OCI-LY7 (cell line): Measurements from ENCODE around the gene ANKRD10. TPM values are rescaled to one million over a fixed set of nuclear protein-coding genes. Genes with fewer than 3 reads are reported as not detected.

Source experiments
- BruUV-seq: library from RNA; stranded (reverse); fragments of 400-500 nt; replicated peaks from 2 replicates; lab custom pipeline; 2021; lab: Mats Ljungman, UMichigan
- CTCF ChIA-PET: fragments of 300-600 bp; sonication (Branson Sonifier 250); formaldehyde crosslinking; loops from one replicate; lab custom pipeline; 2022; ENCODE audit warnings: antibody characterized with exemption; ENCODE audit not compliant: unreplicated experiment; lab: Charles Lee
- POLR2A ChIA-PET: fragments of 300-600 bp; sonication (Branson Sonifier 250); formaldehyde crosslinking; loops from one replicate; lab custom pipeline; 2022; ENCODE audit warnings: antibody characterized with exemption; lab: Charles Lee
- DNase-seq: peaks from one replicate; pipeline ENCODE4 v3.0.0-alpha.2; 2015; ENCODE audit warnings: low spot score
- H2AFZ ChIP-seq: fragments of 200-600 bp; sonication (generic), shearing (Covaris generic); 2 replicates; pipeline ENCODE4 v1.6.1; 2014; ENCODE audit warnings: mild to moderate bottlenecking, antibody characterized with exemption, low read length, moderate library complexity
- H3K27ac ChIP-seq: fragments of 200-600 bp; sonication (generic); 2 replicates; pipeline ENCODE4 v1.5.1; 2014; ENCODE audit warnings: mixed run types, low read depth, mild to moderate bottlenecking, moderate library complexity, low read length, inconsistent platforms; ENCODE audit not compliant: poor library complexity, severe bottlenecking
- H3K36me3 ChIP-seq: fragments of 200-600 bp; sonication (generic); 2 replicates; pipeline ENCODE4 v1.6.1; 2014; ENCODE audit warnings: mild to moderate bottlenecking, antibody characterized with exemption, low read length, moderate library complexity, mixed read lengths; ENCODE audit not compliant: insufficient read depth
- H3K4me1 ChIP-seq: fragments of 200-600 bp; sonication (generic); 2 replicates; pipeline ENCODE4 v1.5.1; 2014; ENCODE audit warnings: mild to moderate bottlenecking, low read length; ENCODE audit not compliant: insufficient read depth, poor library complexity, severe bottlenecking
- H3K4me2 ChIP-seq: fragments of 200-600 bp; sonication (generic); 2 replicates; pipeline ENCODE4 v1.6.1; 2014; ENCODE audit warnings: mild to moderate bottlenecking, low read length
- H3K4me3 ChIP-seq: fragments of 200-600 bp; sonication (generic); 2 replicates; pipeline ENCODE4 v1.5.1; 2014; ENCODE audit warnings: mild to moderate bottlenecking, low read depth, low read length; ENCODE audit not compliant: poor library complexity, severe bottlenecking
- H3K79me2 ChIP-seq: fragments of 200-600 bp; sonication (generic); 2 replicates; pipeline ENCODE4 v1.6.1; 2016; ENCODE audit warnings: low read depth, mild to moderate bottlenecking, low read length, moderate library complexity, mixed read lengths; ENCODE audit not compliant: insufficient read depth
- H3K9me2 ChIP-seq: fragments of 200-600 bp; sonication (generic); 2 replicates; pipeline ENCODE4 v1.6.1; 2016; ENCODE audit warnings: mild to moderate bottlenecking, low read length, mixed read lengths; ENCODE audit not compliant: insufficient read depth
- H3K9me3 ChIP-seq: fragments of 200-600 bp; sonication (generic); 2 replicates; pipeline ENCODE4 v1.6.1; 2014; ENCODE audit warnings: mild to moderate bottlenecking, mixed run types, low read length, mixed read lengths
- H4K20me1 ChIP-seq: fragments of 200-600 bp; sonication (generic); 2 replicates; pipeline ENCODE4 v1.6.1; 2014; ENCODE audit warnings: mild to moderate bottlenecking, antibody characterized with exemption, low read length, moderate library complexity, mixed read lengths; ENCODE audit not compliant: insufficient read depth
- CTCF ChIP-seq: fragments of 200-600 bp; sonication (generic); conservative IDR thresholded peaks from 2 replicates; pipeline ENCODE4 v1.5.1; 2014; ENCODE audit warnings: mild to moderate bottlenecking, antibody characterized with exemption, low read length, moderate library complexity, mixed read lengths
- EZH2phosphoT487 ChIP-seq: fragments of 200-600 bp; sonication (generic); IDR thresholded peaks from 2 replicates; pipeline ENCODE4 v1.6.1; 2018; ENCODE audit warnings: low read depth, borderline replicate concordance, mild to moderate bottlenecking, mixed run types, antibody characterized with exemption, low read length, moderate library complexity, mixed read lengths
- intact Hi-C: fragments of 100-400 bp; cut with micrococcal nuclease; formaldehyde crosslinking; loops from one replicate; pipeline ENCODE4 v1.10.0; 2022; ENCODE audit not compliant: unreplicated experiment
- total RNA-seq, 2 experiments: library from RNA; depleted of rRNA in 1 of 2; stranded (reverse); fragments of >200 nt in 1 of 2; shearing (Covaris generic) in 1 of 2; gene quantifications; 2 replicates each; pipeline ENCODE4 v1.2.3, GENCODE V29; 2014 to 2022

Gene ANKRD10
- total RNA-seq, 2 experiments from 2014 or later, result 82.8 to 86.0 TPM

GRCh38 chr13:110869805-110870706, 44.8 kb downstream of the ANKRD10 start:
- no peak for DNase-seq
- no TSS peak for BruUV-seq

GRCh38 chr13:110869231-110869804, 45.6 kb downstream of the ANKRD10 start:
- no peak overlapping the region for H3K27ac ChIP-seq
- no peak overlapping the region for H3K4me2 ChIP-seq
- H3K36me3 ChIP-seq, result no peaks in the 10 kb centered on the region
- POLR2A ChIA-PET, result no interaction called here
- TF ChIP-seq EZH2phosphoT487 (no peak), CTCF (no peak)
- H3K9me2 ChIP-seq, result no peaks in the 10 kb centered on the region
- H3K4me3 ChIP-seq, result no peak overlapping the region
- no peaks in the 10 kb centered on the region for H3K9me3 ChIP-seq
- CTCF ChIA-PET, result no interaction called here
- intact Hi-C loops, result no loop called here
- no peaks in the 10 kb centered on the region for H3K4me1 ChIP-seq
- no peaks in the 10 kb centered on the region for H3K79me2 ChIP-seq
- no peak overlapping the region for H2AFZ ChIP-seq
- BruUV-seq, result no TSS peak
- H4K20me1 ChIP-seq, result no peaks in the 10 kb centered on the region
- no peak for DNase-seq

More at GRCh38 chr13:110869805-110870706, 44.8 kb downstream of the ANKRD10 start:
- intact Hi-C loops, result no loop called here
- H2AFZ ChIP-seq, result no peak overlapping the region
- H3K4me1 ChIP-seq, result peaks cover 2% of the 10 kb centered on the region
- no peak overlapping the region for H3K27ac ChIP-seq
- no peaks in the 10 kb centered on the region for H3K36me3 ChIP-seq
- CTCF ChIA-PET, result no interaction called here
- no peak overlapping the region for H3K4me3 ChIP-seq
- POLR2A ChIA-PET, result no interaction called here
- no peak for TF ChIP-seq EZH2phosphoT487
- no peak for TF ChIP-seq CTCF
- H4K20me1 ChIP-seq, result no peaks in the 10 kb centered on the region
- no peaks in the 10 kb centered on the region for H3K9me3 ChIP-seq
- no peak overlapping the region for H3K4me2 ChIP-seq
- H3K9me2 ChIP-seq, result no peaks in the 10 kb centered on the region
- H3K79me2 ChIP-seq, result no peaks in the 10 kb centered on the region

- POLR2A ChIA-PET, result no interaction called here
- no peak overlapping the region for H3K4me2 ChIP-seq
Observed at GRCh38 chr13:110868720-110869119, 46.1 kb downstream of the ANKRD10 start.

More at GRCh38 chr13:110868720-110869119, 46.1 kb downstream of the ANKRD10 start:
- no peaks in the 10 kb centered on the region for H3K36me3 ChIP-seq
- H3K9me2 ChIP-seq, result no peaks in the 10 kb centered on the region
- H3K9me3 ChIP-seq, result no peaks in the 10 kb centered on the region
- CTCF ChIA-PET, result no interaction called here
- H3K79me2 ChIP-seq, result no peaks in the 10 kb centered on the region
- no TSS peak for BruUV-seq
- no peak for DNase-seq
- H3K27ac ChIP-seq, result no peak overlapping the region
- TF ChIP-seq CTCF (no peak), EZH2phosphoT487 (no peak)
- H3K4me3 ChIP-seq, result no peak overlapping the region
- H3K4me1 ChIP-seq, result no peaks in the 10 kb centered on the region
- no peak overlapping the region for H2AFZ ChIP-seq
- no peaks in the 10 kb centered on the region for H4K20me1 ChIP-seq
- intact Hi-C loops, result no loop called here
